GM21447 (cell line): Measurements from ENCODE around the gene ZNF232.
A peak's percentile ranks its signal among the peaks of the same experiment; 100 is the strongest.
"Not testable (repeated sequence)": the region's sequence is repeated elsewhere in the genome, so short reads cannot be mapped to it uniquely, and the experiment has no call there.

Experiments
- ATAC-seq: cut with Tn5 transposase; IDR thresholded peaks from one replicate; pipeline ENCODE4 v1.9.1; 2021; ENCODE audit not compliant: unreplicated experiment

Gene ZNF232

GRCh38 chr17:5111402-5112204 lies at the start of gene ZNF232:
TSS of gene ZNF232 (minus strand) at chr17:5111878. CDS start at chr17:5111822, 56 bp downstream.
- peak; percentile 75 for ATAC-seq

- not testable (repeated sequence) for ATAC-seq
Observed at GRCh38 chr17:5160702-5161101, 49.0 kb upstream of the ZNF232 start.

- ATAC-seq = not testable (repeated sequence)
Observed at GRCh38 chr17:5146122-5146521, 34.4 kb upstream of the ZNF232 start.

- not testable (repeated sequence) for ATAC-seq
Observed at GRCh38 chr17:5142877-5143276, 31.2 kb upstream of the ZNF232 start.

- ATAC-seq = no peak
Observed at GRCh38 chr17:5139458-5139732, 27.7 kb upstream of the ZNF232 start.

- no peak for ATAC-seq
Observed at GRCh38 chr17:5138616-5139457, 27.2 kb upstream of the ZNF232 start.

- ATAC-seq = not testable (repeated sequence)
Observed at GRCh38 chr17:5138198-5138544, 26.5 kb upstream of the ZNF232 start.

- not testable (repeated sequence) for ATAC-seq
Observed at GRCh38 chr17:5137511-5138197, 26.0 kb upstream of the ZNF232 start.

GRCh38 chr17:5136580-5137412 lies 25.1 kb upstream of the ZNF232 start:
- ATAC-seq = not testable (repeated sequence)

- no peak for ATAC-seq
Observed at GRCh38 chr17:5135726-5136579, 24.3 kb upstream of the ZNF232 start.

- not testable (repeated sequence) for ATAC-seq
Observed at GRCh38 chr17:5135131-5135712, 23.5 kb upstream of the ZNF232 start.

- ATAC-seq = not testable (repeated sequence)
Observed at GRCh38 chr17:5134571-5134970, 22.9 kb upstream of the ZNF232 start.

GRCh38 chr17:5133961-5134360 lies 22.3 kb upstream of the ZNF232 start:
- not testable (repeated sequence) for ATAC-seq

GRCh38 chr17:5133311-5133710 lies 21.6 kb upstream of the ZNF232 start:
- ATAC-seq = no peak

GRCh38 chr17:5132503-5133225 lies 21.0 kb upstream of the ZNF232 start:
- not testable (repeated sequence) for ATAC-seq

GRCh38 chr17:5131799-5132502 lies 20.3 kb upstream of the ZNF232 start:
- ATAC-seq = not testable (repeated sequence)

GRCh38 chr17:5131146-5131715 lies 19.6 kb upstream of the ZNF232 start:
- ATAC-seq = no peak

GRCh38 chr17:5130687-5131086 lies 19.0 kb upstream of the ZNF232 start:
- not testable (repeated sequence) for ATAC-seq
